Prostate gland (tissue), 2 donors: Measurements from ENCODE around the gene TAF4. TPM values are rescaled to one million over a fixed set of nuclear protein-coding genes. Genes with fewer than 3 reads are reported as not detected.

Experiments used
- DNase-seq: peaks from one replicate; pipeline ENCODE4 v3.0.0-alpha.2; 2019; ENCODE audit warnings: low spot score
- H3K27ac ChIP-seq, 2 donors: fragments of 200-600 bp; sonication (generic); 2 replicates each; pipeline ENCODE4 v1.5.1; 2017 to 2019
- H3K27me3 ChIP-seq: fragments of 200-600 bp; sonication (generic); replicated peaks from 2 replicates; pipeline ENCODE4 v1.5.1; 2019; ENCODE audit not compliant: insufficient read depth
- H3K36me3 ChIP-seq, 2 donors: fragments of 200-600 bp; sonication (generic); 1 replicate in 1 of 2; 2 replicates in 1 of 2; pipeline versions ENCODE4 v1.5.1 to v1.8.1; 2017 to 2019
- H3K4me1 ChIP-seq: fragments of 200-600 bp; sonication (generic); replicated peaks from 2 replicates; pipeline ENCODE4 v1.5.1; 2019
- H3K4me3 ChIP-seq, 2 donors: fragments of 200-600 bp; sonication (generic); 2 replicates each; pipeline ENCODE4 v1.5.1; 2017 to 2019
- H3K9me3 ChIP-seq: fragments of 200-600 bp; sonication (generic); 2 replicates; pipeline ENCODE4 v1.5.1; 2017
- POLR2A ChIP-seq: fragments of 450-650 bp; IDR thresholded peaks from one replicate; pipeline ENCODE4 v1.6.1; 2016; ENCODE audit warnings: antibody characterized with exemption, mild to moderate bottlenecking
- POLR2AphosphoS5 ChIP-seq: sonication (generic); formaldehyde crosslinking; IDR thresholded peaks from one replicate; pipeline ENCODE4 v1.6.1; 2017; ENCODE audit warnings: antibody characterized with exemption
- WGBS: methylation state at CpG from one replicate; pipeline ENCODE4 v1.1.5; 2018; 5-methylcytosine and 5-hydroxymethylcytosine counted together
- intact Hi-C: fragments of 100-400 bp; cut with DNase I; formaldehyde crosslinking; loops from one replicate; pipeline ENCODE4 v1.14.2; 2022
- total RNA-seq, 2 donors: library from RNA; depleted of rRNA; stranded (reverse); fragments of >200 nt; gene quantifications; one replicate each; pipeline ENCODE4 v1.1.0, GENCODE V29; 2016
- TF ChIP-seq, protein P1 (sequence below), 4 experiments: fragments of 200-600 bp in 2 of 4; fragments of 450-650 bp in 2 of 4; sonication (generic) in 2 of 4; IDR thresholded peaks; 1 replicate in 3 of 4; 2 replicates in 1 of 4; pipeline ENCODE4 v1.5.1; 2016 to 2019; ENCODE audit warnings: antibody characterized with exemption in 4 of 4, mild to moderate bottlenecking in 2 of 4, moderate library complexity in 2 of 4

TAF4 gene
- total RNA-seq, 2 donors from 2014 or later, result 19.9 to 57.1 TPM

DNA sequence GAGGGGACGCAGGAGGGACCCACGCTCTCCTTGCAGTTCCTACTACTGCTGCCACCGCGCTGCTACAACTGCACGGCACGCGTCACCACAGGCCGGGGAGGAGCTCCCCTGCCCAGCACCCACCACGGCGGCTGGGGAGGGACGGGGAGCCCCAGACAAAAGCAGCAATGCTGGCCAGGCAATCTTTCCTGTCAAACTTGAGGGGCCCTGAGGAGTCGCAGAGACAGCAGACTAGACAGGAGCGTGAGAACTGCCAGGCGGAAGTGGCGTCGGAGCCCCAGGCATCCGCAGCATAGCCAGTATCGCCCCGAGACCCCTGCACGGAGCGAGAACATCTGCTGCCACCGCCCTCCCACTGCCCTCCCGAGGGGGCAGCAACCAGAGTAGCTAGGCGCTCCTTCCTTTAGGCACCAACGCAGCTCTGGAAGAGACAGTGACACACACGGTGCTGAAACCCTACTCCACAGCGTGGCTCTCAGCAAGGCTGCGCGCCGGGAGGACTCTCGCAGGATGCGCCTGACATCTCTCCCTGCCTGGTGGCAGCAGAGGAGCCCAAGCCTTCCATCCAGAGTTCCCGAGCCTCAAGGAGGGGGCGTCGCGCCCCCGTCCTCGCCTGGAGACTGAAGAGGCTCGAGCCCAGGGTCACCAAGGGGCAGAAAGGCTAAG, 2.2 kb downstream of the TAF4 start:
- no peak for TF ChIP-seq POLR2A
- TF ChIP-seq POLR2AphosphoS5, result no peak
- TF ChIP-seq, protein P1, sequence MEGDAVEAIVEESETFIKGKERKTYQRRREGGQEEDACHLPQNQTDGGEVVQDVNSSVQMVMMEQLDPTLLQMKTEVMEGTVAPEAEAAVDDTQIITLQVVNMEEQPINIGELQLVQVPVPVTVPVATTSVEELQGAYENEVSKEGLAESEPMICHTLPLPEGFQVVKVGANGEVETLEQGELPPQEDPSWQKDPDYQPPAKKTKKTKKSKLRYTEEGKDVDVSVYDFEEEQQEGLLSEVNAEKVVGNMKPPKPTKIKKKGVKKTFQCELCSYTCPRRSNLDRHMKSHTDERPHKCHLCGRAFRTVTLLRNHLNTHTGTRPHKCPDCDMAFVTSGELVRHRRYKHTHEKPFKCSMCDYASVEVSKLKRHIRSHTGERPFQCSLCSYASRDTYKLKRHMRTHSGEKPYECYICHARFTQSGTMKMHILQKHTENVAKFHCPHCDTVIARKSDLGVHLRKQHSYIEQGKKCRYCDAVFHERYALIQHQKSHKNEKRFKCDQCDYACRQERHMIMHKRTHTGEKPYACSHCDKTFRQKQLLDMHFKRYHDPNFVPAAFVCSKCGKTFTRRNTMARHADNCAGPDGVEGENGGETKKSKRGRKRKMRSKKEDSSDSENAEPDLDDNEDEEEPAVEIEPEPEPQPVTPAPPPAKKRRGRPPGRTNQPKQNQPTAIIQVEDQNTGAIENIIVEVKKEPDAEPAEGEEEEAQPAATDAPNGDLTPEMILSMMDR (IDR thresholded peaks at IDR 0.05), result no peak
- H3K4me1 ChIP-seq, result peaks cover 17% of the 10 kb centered on the region
- intact Hi-C loops, result loop anchor here (2.0 to 10.0 kb wide), 3 partner anchors 36 to 731 kb away; partner anchors contain the start of genes LSM14B and MRGBP
- no peaks in the 10 kb centered on the region for H3K27me3 ChIP-seq
- H3K9me3 ChIP-seq, result no peaks in the 10 kb centered on the region
- no peaks in the 10 kb centered on the region for H3K36me3 ChIP-seq
- H3K27ac ChIP-seq, result no peak overlapping the region
- H3K4me3 ChIP-seq, result peak overlapping the region; percentile 26 to 44
- DNase-seq, result no peak
- 59% methylated on average over 39 of the region's 39 CpGs for WGBS

DNA sequence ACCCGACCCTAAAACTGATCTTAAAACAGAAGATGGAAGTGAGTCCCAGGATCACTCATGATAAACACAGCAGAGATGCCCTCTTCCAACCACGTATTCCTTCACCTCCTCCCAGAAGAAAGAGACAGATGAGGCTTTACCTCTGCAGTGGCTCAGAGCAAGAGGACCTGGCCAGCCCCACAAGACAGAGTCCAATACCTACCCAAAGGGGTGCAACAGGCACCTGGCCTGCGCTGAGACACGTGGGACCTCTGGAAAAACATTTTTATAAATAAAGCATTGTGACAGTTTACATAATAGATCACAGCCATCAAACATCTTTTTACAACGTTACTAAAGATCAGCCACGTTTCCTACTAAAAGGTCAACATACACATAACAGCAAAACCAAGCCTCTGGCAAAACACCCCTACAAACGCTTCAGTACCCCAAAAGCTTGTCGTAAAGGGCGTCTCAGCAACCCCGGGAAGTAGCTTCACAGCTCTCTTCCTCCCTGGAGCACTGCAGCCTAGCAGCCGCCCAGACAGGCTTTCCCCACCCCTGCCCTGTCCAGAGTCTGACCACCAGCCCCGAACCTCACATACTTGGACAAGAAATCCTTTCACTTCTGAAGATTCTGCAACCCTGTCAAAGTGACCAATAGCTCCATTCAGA, 2.9 kb downstream of the TAF4 start:
- DNase-seq, result no peak
- 69% methylated on average over 12 of the region's 12 CpGs for WGBS

DNA sequence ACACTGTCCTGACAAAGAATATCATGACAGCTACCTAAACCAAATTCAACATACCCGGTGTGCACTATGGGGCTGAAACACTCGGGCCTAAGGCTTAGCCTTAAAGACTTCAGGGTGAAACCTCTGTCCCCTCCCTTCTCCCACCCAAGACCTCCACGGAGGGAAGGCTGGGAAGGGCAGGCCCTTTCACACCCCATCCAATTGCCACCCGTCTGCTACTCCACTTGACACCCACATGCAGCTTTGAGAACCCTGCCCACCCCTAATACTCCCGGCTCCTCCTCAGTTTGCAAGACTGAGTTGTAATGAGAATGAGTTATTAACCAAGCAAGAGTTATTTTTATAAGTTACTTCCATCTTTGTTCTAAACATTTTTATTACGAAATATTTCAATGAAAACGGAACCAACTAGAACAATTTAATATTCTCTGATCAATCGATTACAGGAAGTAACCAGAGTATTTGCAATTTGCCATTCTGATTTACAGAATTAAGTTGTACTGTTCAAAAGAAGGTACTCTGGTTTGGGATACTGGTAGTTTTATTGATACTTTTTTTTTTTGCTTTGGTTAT, 3.7 kb downstream of the TAF4 start:
- 83% methylated on average over 8 of the region's 8 CpGs for WGBS
- Histone ChIP-seq H3K4me1 (peaks cover 15% of the 10 kb centered on the region), H3K4me3 (no peak overlapping the region), H3K27me3 (no peaks in the 10 kb centered on the region), H3K36me3 (no peaks in the 10 kb centered on the region), H3K9me3 (no peaks in the 10 kb centered on the region), H3K27ac (no peak overlapping the region)
- TF ChIP-seq, protein P1 (IDR thresholded peaks at IDR 0.05), result no peak
- TF ChIP-seq POLR2AphosphoS5 (no peak), POLR2A (no peak)
- intact Hi-C loops, result loop anchor here (2.0 to 10.0 kb wide), 3 partner anchors 35 to 733 kb away; partner anchors contain the start of genes LSM14B and MRGBP
- no peak for DNase-seq

More for the DNA sequence above, 2.9 kb downstream of the TAF4 start:
- H3K27me3 ChIP-seq, result no peaks in the 10 kb centered on the region
- peaks cover 17% of the 10 kb centered on the region for H3K4me1 ChIP-seq
- TF ChIP-seq POLR2A, result no peak
- no peak for TF ChIP-seq POLR2AphosphoS5
- TF ChIP-seq, protein P1 (IDR thresholded peaks at IDR 0.05), result no peak
- no peaks in the 10 kb centered on the region for H3K36me3 ChIP-seq
- intact Hi-C loops, result loop anchor here (2.0 to 10.0 kb wide), 3 partner anchors 35 to 732 kb away; partner anchors contain the start of genes LSM14B and MRGBP
- no peak overlapping the region for H3K4me3 ChIP-seq
- H3K27ac ChIP-seq, result no peak overlapping the region
- no peaks in the 10 kb centered on the region for H3K9me3 ChIP-seq

DNA sequence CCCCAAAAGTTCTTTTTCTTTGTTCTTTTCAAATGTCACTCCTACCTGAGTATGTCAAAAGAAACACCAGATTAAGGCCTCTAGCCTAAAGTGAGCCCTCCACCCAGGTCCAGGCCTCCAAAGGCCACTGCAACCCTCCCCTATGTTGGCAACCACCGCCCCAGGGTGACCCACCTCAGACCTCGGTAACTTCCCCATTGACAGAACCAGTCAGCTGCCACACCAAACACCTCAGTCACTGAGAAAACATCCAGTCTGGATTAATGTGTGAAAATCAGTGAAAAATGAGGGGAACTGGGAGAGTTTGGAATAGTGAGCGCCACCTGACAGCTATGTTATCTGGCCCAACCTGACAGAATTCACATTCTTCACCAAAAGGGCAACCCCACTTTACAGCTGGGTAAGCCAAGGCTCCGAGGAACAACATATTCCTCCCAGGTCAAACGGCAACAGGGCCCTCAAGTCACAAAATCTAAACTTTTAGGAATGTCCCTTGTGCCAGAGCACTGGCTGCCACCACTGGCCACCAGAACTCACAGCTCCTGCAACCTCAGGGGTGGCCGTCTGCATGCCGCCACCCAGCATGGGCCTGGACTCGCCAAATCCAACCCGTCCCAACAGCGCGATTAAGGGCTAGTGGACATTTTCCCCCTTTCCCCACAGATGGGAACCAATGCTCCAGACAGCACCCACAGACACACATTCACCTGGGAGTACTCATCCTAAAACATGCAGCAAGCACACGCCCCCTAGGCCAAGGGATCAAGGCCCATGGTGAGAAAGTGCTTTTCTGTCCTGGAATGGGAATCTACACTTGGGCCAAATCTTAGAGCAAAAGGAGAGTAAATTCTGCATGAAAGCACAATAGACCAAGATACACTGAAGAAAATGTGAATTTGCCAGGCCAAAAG, 4.8 kb downstream of the TAF4 start:
- H3K4me1 ChIP-seq, result peaks cover 13% of the 10 kb centered on the region
- no peak overlapping the region for H3K4me3 ChIP-seq
- no peak overlapping the region for H3K27ac ChIP-seq
- no peak for TF ChIP-seq POLR2AphosphoS5
- TF ChIP-seq, protein P1 (IDR thresholded peaks at IDR 0.05), result no peak
- no peak for TF ChIP-seq POLR2A
- no peaks in the 10 kb centered on the region for H3K36me3 ChIP-seq
- H3K9me3 ChIP-seq, result no peaks in the 10 kb centered on the region
- no peak for DNase-seq
- H3K27me3 ChIP-seq, result no peaks in the 10 kb centered on the region
- intact Hi-C loops, result loop anchor here (5.0 to 10.0 kb wide), 2 partner anchors 34 to 734 kb away; partner anchors contain the start of gene MRGBP
- WGBS, result 94% methylated on average over 12 of the region's 12 CpGs
